Memory B cell (primary cell): Measurements from ENCODE around the gene NDUFAB1.

ENCODE experiments used
- ATAC-seq: fragments of 150-1000 bp; cut with Tn5 transposase; 2 replicates; pipeline ENCODE4 v1.10.0; 2021; ENCODE audit warnings: low read depth, mild to moderate bottlenecking, moderate library complexity
- DNase-seq, 2 donors: peaks; one replicate each; pipeline ENCODE4 v3.0.0; 2022; ENCODE audit warnings: low spot score in 2 of 2
- H3K27ac Mint-ChIP-seq: one replicate; pipeline ENCODE4 v1.8.0; 2022; ENCODE audit warnings: mild to moderate bottlenecking, moderate library complexity, mixed read lengths
- H3K27me3 Mint-ChIP-seq: one replicate; pipeline ENCODE4 v1.8.0; 2022; ENCODE audit warnings: mixed read lengths
- H3K36me3 Mint-ChIP-seq: one replicate; pipeline ENCODE4 v1.8.0; 2022; ENCODE audit warnings: mild to moderate bottlenecking, mixed read lengths
- H3K4me1 Mint-ChIP-seq: one replicate; pipeline ENCODE4 v1.8.0; 2022; ENCODE audit warnings: mixed read lengths
- H3K4me3 Mint-ChIP-seq: one replicate; pipeline ENCODE4 v1.8.0; 2022; ENCODE audit warnings: mild to moderate bottlenecking, moderate library complexity, mixed read lengths
- H3K9me3 Mint-ChIP-seq: one replicate; pipeline ENCODE4 v1.8.0; 2022; ENCODE audit warnings: mixed read lengths

Gene NDUFAB1

DNA sequence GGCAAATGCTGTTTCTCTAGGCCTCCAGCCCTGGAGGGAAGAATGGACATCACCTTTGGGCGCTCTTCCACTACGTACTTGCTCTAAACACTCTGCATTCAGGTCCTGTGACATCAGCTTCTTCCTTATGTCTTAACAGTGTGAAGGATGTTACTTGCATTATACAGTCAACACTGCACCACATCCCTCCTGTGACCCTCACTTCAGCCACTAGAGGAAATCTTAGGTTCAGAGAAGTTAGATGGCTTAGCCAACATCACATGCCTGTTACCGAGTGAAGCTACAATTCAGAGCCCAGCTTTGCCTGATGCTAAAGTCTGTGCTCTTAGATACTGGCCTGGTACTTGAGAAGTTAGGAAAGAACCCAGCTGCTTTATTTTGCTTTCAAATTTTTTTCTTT, 20.3 kb downstream of the NDUFAB1 start:
- H3K4me3 Mint-ChIP-seq: no peak overlapping the region
- H3K4me1 Mint-ChIP-seq: peaks cover 10% of the 10 kb centered on the region
- H3K9me3 Mint-ChIP-seq: no peaks in the 10 kb centered on the region
- H3K27ac Mint-ChIP-seq: peak overlapping the region; percentile 31
- H3K36me3 Mint-ChIP-seq: peaks cover 14% of the 10 kb centered on the region
- H3K27me3 Mint-ChIP-seq: no peaks in the 10 kb centered on the region
- ATAC-seq (no peak), DNase-seq (no peak)

DNA sequence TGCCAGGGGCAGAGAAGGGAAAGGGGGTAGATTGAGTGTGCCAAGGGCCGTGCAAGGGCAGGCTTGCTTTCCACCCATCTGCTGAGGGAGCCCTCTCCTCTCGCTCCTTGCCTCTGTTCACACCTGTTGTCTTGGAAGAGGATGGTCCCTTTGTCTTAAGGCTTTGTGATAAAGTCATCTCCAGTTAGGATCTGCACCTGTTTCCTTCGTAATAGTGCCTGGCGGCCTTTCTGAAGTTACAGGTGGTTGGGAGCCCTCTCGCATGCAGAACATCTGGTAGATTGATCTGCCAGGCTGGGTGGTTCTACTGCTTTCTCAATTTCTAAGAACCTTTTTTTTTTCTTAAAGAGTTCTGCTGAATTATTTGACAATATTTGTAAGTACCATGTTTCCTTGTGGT, 22.3 kb downstream of the NDUFAB1 start:
- H3K4me1 Mint-ChIP-seq: peaks cover 17% of the 10 kb centered on the region
- DNase-seq (no peak), ATAC-seq (no peak)
- H3K27ac Mint-ChIP-seq: no peak overlapping the region
- H3K4me3 Mint-ChIP-seq: no peak overlapping the region
- no peaks in the 10 kb centered on the region for H3K9me3 Mint-ChIP-seq
- H3K36me3 Mint-ChIP-seq: peaks cover 4% of the 10 kb centered on the region
- no peaks in the 10 kb centered on the region for H3K27me3 Mint-ChIP-seq

DNA sequence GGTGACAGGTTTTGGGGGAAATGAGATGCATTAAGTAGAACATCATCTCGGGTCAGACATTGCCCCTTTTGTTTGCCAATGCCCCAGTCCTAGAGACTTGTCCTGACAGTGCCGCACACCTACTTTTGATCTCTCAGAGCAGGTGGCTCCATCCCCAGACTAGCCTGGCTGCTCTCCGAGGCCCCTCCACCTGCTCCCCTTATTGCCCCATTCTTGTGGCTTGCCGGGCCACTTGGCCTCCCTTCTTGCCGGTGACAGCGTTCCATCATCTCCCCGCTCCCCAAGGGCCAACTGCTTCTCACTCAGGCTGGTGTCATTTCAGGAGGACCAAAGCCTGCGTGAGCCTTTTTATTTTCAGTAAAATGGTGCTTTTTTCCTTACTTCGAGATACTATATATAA, 23.7 kb downstream of the NDUFAB1 start:
- no peak overlapping the region for H3K4me3 Mint-ChIP-seq
- H3K36me3 Mint-ChIP-seq: peaks cover 5% of the 10 kb centered on the region
- ATAC-seq: no peak
- H3K27me3 Mint-ChIP-seq: no peaks in the 10 kb centered on the region
- peaks cover 17% of the 10 kb centered on the region for H3K4me1 Mint-ChIP-seq
- no peak for DNase-seq
- no peaks in the 10 kb centered on the region for H3K9me3 Mint-ChIP-seq
- H3K27ac Mint-ChIP-seq: peak overlapping the region; percentile 90

DNA sequence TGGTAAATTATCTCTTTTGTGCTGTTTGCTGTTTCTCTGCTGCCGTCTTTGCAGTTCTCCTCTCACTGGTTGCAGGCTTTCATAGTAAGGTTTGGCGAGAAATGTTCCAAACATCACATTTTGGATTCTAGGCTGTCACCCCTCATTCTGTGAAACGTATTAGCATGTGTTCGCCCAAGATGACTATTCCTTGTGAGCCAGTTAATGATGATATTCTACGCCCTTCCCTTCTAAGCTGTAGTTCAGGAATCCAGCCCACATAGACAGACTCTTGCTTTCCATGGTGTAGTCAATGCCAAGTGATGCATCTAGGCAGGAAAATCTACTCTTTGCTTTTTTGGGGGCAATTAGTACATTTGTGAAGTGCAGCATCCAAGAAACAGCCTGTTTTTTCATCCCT, 24.2 kb downstream of the NDUFAB1 start:
- Mint-ChIP-seq H3K36me3 (peaks cover 9% of the 10 kb centered on the region), H3K4me3 (no peak overlapping the region), H3K27ac (peak overlapping the region; percentile 90), H3K9me3 (no peaks in the 10 kb centered on the region), H3K4me1 (peaks cover 17% of the 10 kb centered on the region), H3K27me3 (no peaks in the 10 kb centered on the region)
- DNase-seq: no peak
- no peak for ATAC-seq

GRCh38 chr16:23570992-23571632, 25.0 kb downstream of the NDUFAB1 start:
- Mint-ChIP-seq H3K4me3 (peak overlapping the region; percentile 21), H3K4me1 (peaks cover 17% of the 10 kb centered on the region), H3K27me3 (no peaks in the 10 kb centered on the region), H3K9me3 (no peaks in the 10 kb centered on the region), H3K27ac (peak overlapping the region; percentile 90), H3K36me3 (peaks cover 12% of the 10 kb centered on the region)
- peak in 1 of 2 donors; percentile 40 for DNase-seq
- ATAC-seq: peak; percentile 97

DNA sequence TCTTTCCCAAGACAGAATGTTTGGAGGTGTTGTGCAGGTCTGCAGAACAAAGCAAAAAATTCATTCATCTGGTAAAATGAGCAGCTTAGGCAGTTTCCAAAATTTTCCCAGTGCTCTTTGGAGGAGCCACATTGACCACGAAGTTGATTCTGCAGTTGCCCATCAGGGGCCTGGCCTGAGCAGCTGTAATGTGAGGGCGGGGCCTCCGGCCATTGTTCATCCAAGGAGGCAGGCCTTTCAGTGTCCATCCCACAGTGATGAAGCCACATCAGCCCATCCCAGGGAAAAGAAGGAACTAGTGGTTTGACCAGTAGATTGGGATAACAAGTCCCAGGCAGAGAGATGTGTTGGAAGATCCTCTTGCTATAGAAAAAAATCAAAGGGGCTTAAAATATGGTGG, 28.5 kb downstream of the NDUFAB1 start:
- ATAC-seq: no peak
- Mint-ChIP-seq H3K27ac (no peak overlapping the region), H3K4me1 (peaks cover 21% of the 10 kb centered on the region), H3K4me3 (no peak overlapping the region), H3K27me3 (no peaks in the 10 kb centered on the region), H3K36me3 (peaks cover 27% of the 10 kb centered on the region), H3K9me3 (no peaks in the 10 kb centered on the region)
- DNase-seq: no peak

- no peak for DNase-seq
- H3K4me3 Mint-ChIP-seq: no peak overlapping the region
- no peak overlapping the region for H3K27ac Mint-ChIP-seq
- ATAC-seq: no peak
- no peaks in the 10 kb centered on the region for H3K27me3 Mint-ChIP-seq
- peaks cover 17% of the 10 kb centered on the region for H3K4me1 Mint-ChIP-seq
- peaks cover 34% of the 10 kb centered on the region for H3K36me3 Mint-ChIP-seq
- no peaks in the 10 kb centered on the region for H3K9me3 Mint-ChIP-seq
These were observed 29.4 kb downstream of the NDUFAB1 start for GRCh38 chr16:23566724-23567123.

GRCh38 chr16:23564575-23565363, 31.3 kb downstream of the NDUFAB1 start:
- no peaks in the 10 kb centered on the region for H3K9me3 Mint-ChIP-seq
- H3K4me3 Mint-ChIP-seq: no peak overlapping the region
- ATAC-seq (no peak), DNase-seq (no peak)
- peaks cover 7% of the 10 kb centered on the region for H3K4me1 Mint-ChIP-seq
- H3K27ac Mint-ChIP-seq: no peak overlapping the region
- H3K36me3 Mint-ChIP-seq: peaks cover 36% of the 10 kb centered on the region
- no peaks in the 10 kb centered on the region for H3K27me3 Mint-ChIP-seq

GRCh38 chr16:23563186-23563585, 32.9 kb downstream of the NDUFAB1 start:
- Mint-ChIP-seq H3K4me3 (no peak overlapping the region), H3K9me3 (no peaks in the 10 kb centered on the region), H3K27ac (no peak overlapping the region), H3K27me3 (no peaks in the 10 kb centered on the region), H3K36me3 (peaks cover 33% of the 10 kb centered on the region), H3K4me1 (peaks cover 4% of the 10 kb centered on the region)
- no peak for ATAC-seq
- no peak for DNase-seq

DNA sequence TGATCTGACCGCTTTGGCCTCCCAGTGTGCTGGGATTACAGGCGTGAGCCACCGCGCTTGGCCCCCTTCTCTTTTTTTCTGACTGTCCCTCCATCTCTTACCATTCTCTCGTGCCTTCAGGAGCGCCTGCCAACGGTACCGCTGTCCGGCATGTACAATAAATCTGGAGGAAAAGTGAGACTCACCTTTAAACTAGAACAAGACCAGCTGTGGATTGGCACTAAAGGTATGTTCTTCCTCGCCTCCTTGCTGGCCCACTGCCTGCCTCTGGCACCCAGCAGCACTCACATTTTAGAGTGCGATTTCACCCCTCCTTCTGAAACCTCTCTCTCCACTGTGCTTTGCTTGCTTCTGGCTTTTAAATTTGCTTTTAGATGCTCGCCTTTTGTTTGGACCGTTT, 33.6 kb downstream of the NDUFAB1 start:
- Mint-ChIP-seq H3K27ac (no peak overlapping the region), H3K9me3 (no peaks in the 10 kb centered on the region), H3K4me3 (no peak overlapping the region), H3K4me1 (peaks cover 4% of the 10 kb centered on the region), H3K27me3 (no peaks in the 10 kb centered on the region), H3K36me3 (peaks cover 31% of the 10 kb centered on the region)
- ATAC-seq (no peak), DNase-seq (no peak)

- DNase-seq: no peak
- Mint-ChIP-seq H3K27ac (no peak overlapping the region), H3K4me3 (no peak overlapping the region), H3K27me3 (no peaks in the 10 kb centered on the region), H3K4me1 (peaks cover 6% of the 10 kb centered on the region), H3K36me3 (peaks cover 24% of the 10 kb centered on the region), H3K9me3 (no peaks in the 10 kb centered on the region)
- no peak for ATAC-seq
These were observed 34.5 kb downstream of the NDUFAB1 start for GRCh38 chr16:23561586-23561985.

DNA sequence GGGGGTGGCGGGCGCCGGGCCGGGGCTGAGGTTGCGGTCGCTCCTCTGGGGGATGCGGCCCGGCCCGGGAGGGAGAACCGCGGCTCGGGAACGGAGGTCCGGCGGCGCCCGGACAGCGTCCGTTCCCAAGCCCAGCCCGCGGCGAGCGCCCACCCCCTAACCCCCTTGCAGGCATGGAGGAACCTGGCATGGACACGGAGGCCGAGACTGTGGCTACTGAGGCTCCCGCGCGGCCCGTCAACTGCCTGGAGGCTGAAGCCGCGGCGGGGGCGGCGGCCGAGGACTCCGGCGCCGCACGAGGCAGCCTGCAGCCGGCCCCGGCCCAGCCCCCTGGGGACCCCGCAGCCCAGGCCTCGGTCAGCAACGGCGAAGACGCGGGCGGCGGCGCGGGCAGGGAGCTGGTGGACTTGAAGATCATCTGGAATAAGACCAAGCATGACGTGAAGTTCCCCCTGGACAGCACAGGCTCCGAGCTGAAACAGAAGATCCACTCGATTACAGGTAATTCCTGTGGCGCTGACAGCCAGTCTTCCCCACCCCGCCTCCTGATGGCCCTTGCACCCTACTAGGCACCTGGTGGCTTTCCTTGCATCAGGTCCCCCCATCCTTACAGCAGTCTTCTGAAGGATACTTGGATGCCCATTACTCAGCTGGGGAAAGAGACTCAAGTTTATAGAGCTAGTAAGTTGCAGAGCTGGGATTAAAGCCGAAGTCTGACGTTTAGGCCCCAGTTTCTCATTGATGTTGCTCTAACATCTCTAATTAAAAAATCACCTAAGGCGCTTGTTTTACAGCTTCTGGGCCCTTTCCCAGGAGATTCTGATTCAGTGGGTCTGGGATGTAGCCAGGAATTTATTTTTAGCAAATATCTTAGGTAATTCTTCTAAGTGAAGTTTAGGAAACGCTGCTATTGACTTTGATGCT, 38.1 kb downstream of the NDUFAB1 start:
- DNase-seq: no peak
- Mint-ChIP-seq H3K4me1 (peaks cover 8% of the 10 kb centered on the region), H3K27ac (peak overlapping the region; percentile 87), H3K36me3 (peaks cover 14% of the 10 kb centered on the region), H3K4me3 (peak overlapping the region; percentile 88), H3K9me3 (no peaks in the 10 kb centered on the region), H3K27me3 (no peaks in the 10 kb centered on the region)
- no peak for ATAC-seq

DNA sequence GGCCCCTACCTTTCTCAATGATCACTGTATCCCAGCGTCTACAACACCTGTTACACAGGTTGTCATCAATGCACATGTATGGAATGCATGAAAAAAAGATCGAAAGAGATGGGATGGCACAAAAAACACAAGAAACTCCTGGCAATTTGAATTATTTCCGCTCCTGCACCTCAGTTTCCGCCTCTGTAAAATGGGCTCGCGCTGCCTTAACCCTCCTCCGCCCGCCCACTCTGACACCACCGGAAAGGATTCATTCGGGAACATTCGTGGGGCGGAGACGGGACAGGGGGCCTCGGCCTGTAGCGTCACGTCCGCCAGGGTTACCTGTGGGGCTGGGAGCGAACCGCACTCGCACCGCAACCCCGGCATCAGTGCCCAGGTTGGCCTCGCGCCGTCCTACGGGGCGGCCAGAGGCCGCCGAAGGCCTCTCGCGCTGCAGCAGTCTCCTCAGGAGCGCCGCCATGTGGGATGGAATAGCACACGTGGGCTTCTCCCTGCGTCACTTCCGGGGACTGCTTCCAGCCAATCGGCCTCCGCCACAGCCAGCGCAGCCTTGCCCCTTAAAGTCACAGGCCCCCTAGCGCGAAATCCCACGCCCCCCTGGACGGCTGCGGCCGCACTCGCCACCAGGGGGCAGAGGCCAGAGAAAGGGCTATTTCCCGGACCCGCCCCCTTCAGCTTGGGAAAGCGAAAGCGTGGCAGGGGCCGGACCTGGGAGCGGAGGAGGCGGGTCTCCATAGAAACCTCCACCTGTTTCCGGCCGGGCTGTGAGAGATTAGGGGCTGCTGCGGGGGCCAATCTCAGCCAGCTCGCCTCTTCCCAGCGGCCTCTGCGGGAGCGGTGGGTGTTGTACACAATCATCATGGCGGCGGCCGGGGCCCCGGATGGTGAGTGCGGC, 39.0 kb downstream of the NDUFAB1 start, which contains the start of the genes EARS2 and UBFD1:
Gene EARS2, minus strand, starts transcription at position 470 of the 898 bp plus-strand sequence. Its CDS starts 7 bp downstream, at position 463.
Gene UBFD1, plus strand, starts transcription at position 847 of the 898 bp plus-strand sequence. Its CDS starts 16 bp downstream, at position 863.
- Mint-ChIP-seq H3K36me3 (peaks cover 6% of the 10 kb centered on the region), H3K4me1 (peaks cover 8% of the 10 kb centered on the region), H3K4me3 (peak within 1 kb of the TSS; percentile 88), H3K27me3 (no peaks in the 10 kb centered on the region), H3K27ac (peak within 1 kb of the TSS; percentile 87), H3K9me3 (no peaks in the 10 kb centered on the region)
- peak; percentile 87 for ATAC-seq
- DNase-seq: peak; percentile 97 to 98
